COR-L47 (cell line): Measurements from ENCODE around the gene HOXB5.

Experiments
- DNase-seq: peaks from one replicate; lab custom pipeline; 2025; lab: John Stamatoyannopoulos, UW

Gene HOXB5

DNA sequence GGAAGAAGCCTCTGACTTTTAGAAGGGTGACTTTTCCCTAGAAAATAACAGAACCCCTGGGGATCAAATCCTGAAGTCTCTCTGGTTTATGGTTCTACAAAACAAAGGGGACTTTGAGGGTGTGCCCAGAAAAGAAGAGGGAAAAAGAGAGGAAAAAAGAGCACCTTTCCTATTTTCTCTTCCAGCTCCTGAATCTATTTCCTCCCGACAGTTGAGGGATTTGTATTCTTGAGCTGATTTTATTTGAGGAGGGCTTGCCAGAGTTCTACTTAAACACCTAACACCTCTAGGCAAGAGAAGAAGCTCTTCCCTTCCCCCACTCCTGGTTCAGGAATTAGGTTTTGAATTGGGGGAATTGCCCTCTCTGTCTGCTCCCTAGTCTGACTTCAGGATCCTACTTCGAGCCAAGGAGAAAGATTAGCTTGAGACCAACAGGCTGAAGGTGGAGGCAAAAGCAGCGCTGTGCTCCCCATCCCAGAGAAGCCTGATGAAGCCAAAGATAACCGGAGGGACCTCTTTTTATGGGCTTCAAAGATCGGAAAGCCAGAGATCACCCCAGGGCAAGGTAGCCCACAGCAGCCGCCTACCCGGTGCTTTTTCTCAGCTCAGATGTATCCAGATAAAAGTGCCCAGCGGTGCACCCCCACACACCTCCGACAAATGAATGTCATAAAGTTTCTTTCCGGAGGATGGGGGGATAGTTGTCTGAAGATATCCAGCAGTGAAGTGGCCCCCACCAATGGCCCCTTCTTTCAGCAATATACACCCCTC lies 4.3 kb downstream of the HOXB5 start:
- DNase-seq, result no peak

DNA sequence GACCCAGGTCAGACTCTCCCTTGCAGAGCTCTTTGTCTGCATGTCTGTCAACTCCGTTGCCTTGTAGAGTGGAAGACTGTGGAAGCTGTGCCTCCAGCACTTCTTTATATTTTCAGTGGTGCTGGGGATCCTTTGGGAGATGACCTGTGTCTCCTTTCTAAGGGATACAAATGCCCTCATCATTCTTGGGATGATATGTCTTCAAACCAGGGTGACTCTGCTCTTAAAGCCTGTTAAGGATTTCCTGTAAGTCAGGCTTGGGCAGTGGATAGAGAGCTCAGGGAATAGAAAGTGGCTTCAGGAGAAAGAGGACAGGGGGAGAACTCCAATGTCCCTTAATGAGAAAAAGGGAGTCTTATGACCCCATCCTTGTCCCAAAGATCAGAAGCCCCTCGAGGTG lies 5.1 kb downstream of the HOXB5 start:
- DNase-seq, result no peak

DNA sequence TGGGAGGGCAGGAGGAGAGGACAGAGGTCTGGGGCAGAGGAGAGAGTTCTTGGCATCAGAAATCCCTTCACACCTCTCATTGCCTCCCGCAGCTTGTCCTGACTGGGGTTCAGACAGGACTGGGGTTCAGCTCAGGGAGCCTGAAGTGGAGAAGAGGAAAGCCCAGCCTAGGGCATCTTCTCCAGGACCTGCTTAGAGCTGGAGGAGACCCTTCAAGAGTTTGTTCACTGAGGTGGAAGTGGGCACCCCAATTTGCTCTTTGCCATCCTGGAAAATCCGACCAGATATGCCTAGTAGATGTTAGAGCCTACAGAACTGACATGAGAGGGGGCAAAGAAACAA lies 5.5 kb downstream of the HOXB5 start:
- DNase-seq, result no peak

DNA sequence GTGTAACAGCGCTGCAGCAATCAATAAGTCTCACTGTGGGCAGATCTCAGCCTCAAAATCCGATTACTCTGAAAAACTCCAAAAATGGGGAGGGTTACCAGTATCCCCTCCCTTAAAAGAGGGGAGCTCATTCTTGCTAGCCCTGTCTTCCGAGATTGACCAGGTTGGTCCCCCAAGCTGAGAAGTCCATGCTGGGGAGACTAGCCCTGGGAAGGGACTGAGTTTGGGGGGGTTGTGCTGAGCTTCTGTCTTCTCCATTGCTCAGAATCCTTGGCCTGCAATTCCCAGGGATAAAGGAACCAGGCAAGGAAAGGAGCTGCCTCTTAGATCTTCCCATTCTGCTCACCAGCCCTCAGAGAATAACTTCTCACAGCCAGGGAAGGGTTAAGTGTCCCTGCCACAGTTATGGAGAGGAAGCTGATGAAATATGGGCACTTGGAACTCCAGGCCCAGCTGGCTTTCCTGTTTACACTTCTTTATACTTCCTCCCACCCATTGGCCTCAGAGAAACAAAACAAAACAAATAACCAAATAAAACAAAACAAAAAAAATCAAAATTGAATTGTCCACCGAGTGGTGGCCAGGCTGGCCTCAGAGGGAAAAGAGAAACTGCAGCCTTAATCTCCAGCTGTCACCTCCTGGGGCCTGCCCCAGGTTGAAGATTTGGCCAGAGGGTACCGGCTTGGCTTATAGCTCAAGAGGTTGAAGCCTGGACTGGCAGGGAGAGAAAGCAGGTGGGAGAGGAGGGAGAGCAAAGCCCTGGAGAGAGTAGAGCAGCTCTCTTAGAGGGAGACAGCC lies 6.1 kb downstream of the HOXB5 start:
- peak; percentile 32 for DNase-seq

DNA sequence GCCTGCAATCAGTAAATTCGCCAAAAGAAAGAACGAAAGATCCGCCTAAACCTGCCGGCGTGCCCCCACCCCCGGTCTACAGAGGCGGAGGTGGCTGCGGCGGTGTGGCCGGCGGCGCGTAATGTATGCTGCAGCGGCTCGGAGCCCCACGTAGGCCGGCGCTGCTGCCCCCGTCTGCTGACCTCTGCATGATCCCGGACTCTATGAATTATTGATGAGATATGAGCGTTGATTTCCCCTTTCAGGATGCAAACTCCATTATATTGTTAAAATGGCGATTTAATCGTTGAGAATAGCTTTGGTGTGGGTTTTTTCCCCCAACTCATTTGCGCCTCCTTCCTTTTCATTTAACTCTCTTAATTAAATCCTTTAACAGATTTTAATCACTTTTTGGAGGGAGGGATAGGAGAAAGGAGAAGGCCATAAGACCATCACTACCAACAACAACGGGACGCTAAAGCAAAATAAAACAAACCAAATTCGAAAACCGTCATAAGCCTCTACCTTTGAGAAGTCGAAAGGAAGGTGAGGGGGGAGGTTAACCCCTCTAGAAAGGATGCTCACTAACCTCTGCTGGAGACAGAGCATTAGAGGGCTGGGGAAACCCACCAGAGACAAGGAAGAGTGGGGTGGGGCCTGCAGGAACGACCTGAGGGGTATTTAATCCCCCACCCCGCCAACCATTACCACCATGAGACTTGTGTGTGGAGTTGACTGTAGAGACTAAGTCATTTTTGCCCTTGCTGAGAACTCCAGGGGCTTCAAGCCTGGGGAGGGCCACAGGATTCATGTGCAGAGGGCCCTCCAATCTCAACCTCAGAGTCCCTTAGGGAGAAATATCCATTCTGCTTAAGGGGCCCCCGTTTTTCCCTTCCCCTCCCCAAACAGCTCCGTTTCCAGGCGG lies 7.0 kb downstream of the HOXB5 start:
- DNase-seq, result no peak

DNA sequence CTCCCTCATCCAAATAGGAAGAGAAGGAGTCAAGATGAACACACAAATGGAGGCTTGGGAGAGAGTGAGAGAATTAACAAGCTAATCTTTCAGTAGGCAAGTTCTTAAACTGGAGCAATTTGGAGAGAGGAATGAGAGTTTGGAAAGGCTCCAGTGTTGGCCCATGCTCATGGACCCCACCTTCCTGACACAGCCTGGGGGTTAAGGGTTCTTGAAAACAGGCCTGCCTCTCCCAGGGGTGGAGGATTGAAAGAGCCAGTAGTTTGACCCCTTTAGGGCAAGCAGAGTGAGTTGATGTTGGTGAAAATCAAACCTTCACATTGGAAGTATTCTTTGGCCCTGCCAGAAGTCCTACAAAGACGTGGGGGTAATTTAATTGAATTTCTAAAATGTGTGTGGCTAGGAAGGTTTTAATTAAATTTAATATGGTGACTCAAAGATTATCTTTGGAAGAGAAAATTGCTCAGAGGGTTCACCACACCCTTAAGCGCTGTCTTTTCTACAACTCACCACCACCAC lies 9.3 kb downstream of the HOXB5 start:
- DNase-seq, result no peak

DNA sequence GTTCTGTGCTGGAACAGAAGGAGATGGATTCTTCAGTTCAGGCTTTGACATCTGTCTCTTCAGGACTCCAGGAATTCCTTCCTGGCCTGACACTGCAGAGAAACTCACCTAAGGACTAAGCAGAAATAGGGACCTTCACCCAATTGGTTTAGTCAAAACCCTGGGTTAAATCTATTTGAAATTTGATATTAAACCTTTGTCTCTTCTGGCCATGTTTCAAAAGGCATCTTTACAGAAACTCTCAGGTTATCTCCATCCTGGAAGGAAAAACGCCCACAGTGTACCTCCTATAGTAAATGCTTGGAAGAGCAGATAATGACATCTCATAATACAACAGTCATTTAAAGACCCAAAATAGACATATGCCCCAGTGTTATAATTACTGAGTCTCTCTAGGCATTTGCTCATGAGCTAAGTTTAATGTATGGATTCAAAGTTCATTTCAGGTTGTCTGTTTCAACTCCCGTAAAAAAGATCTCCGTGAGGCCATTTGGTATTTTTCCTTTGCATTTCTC lies 9.8 kb downstream of the HOXB5 start:
- DNase-seq, result no peak

DNA sequence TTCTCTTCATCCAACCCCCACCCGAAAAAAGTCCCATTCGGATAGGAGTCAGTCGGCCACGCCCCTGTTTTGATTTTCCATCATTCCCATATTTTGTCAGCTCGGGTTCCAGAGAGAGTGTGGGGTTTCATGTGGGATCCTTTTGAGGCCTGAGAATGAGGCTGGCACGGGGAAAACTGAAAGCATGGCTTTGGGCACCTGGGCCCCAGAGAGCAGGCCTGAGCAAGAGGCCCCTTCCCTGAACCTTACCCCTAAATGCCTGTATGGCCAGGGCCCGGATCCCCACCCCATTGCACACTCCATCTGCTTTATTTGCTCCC lies 10.9 kb downstream of the HOXB5 start:
- no peak for DNase-seq

DNA sequence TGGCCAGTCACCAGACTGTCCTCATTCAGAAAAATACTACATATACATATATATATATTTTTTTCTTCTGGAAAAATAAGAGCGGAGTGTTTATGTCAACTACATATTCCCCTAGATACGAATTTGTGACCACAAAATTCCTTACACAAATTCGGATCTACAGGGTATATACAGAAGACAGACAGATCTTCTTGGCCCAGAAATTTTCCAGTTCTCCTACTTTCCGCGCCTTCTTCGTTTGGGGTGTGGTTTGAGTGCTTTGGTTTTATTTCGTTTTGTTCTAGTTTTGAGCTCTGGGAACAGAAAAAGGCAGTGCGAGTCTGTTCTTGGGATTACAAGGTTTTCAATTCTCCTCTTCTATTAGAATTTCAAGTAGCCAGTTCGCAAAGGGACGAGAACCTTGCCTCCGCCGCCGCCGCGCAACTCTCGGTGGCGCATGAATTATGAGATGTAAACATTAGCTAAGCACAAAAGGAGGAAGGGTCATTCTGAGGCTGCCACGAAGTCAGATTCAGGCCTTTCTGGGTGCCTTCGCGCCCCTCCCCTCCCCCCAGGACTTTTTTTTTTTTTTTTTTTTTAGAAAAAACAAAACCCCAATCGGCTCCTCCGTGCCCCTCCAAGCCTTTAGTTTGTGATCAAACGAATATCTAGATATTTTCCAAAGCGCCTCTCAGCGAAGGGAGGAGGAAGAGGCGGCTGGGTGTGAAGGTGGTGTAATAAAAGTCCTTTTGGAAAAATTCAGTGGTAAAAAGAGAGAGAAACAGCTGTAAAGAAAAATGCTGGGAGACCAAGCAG lies 13.6 kb downstream of the HOXB5 start:
- no peak for DNase-seq

DNA sequence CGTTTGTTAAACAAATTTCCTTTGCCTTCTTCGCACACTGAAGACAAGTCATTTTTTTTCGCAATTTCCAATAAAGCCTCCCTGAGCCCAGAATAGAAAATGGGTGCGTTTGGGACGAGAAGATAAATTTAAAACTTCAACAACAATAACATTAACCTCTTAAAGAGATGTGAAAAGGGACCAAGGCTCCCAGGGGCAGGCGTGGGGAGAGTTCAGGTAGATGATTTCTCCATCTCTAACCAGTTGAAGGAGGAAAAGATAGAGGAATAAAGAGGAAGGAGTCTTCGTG lies 14.2 kb downstream of the HOXB5 start:
- DNase-seq, result no peak

DNA sequence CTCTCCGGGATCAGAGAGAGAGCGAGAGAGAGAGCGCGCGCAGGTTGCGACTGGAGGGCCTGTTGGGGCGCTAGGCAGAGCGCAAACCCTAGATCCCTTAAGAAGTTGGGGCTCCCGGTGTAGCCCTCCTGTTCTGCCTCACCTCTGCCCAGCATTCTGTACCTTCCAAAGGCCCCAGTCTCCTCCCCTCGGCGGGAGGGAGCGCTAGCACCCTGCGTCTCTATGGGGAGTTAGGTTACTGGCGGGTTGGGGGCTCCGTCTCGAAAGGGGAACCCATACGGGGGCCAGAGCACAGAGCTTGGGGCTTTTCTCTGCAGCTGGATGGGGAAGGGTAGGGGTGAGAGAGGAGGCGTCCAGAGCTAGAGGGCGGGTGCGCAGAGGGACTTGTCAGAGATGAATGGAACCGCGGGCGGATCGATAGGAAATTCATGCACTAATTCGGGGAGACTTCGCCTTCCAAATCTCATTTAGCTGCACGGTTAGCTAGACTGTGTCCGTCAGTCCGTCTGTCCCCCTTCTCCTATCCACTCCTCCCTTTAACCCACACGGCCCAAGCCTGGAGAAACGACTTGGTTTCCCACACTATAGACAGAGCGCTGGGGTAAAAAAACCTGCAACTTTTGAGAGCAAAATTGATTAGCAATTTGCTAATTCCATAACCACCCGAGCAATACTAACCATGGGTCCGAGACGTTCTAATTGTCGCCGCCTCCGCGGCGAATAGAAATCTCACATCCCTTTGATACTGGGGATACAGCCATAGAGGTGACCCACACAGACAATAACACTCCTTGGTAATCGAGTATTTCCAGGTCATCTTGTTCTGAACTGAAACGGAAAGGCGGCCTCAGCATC lies 14.7 kb downstream of the HOXB5 start:
- no peak for DNase-seq

DNA sequence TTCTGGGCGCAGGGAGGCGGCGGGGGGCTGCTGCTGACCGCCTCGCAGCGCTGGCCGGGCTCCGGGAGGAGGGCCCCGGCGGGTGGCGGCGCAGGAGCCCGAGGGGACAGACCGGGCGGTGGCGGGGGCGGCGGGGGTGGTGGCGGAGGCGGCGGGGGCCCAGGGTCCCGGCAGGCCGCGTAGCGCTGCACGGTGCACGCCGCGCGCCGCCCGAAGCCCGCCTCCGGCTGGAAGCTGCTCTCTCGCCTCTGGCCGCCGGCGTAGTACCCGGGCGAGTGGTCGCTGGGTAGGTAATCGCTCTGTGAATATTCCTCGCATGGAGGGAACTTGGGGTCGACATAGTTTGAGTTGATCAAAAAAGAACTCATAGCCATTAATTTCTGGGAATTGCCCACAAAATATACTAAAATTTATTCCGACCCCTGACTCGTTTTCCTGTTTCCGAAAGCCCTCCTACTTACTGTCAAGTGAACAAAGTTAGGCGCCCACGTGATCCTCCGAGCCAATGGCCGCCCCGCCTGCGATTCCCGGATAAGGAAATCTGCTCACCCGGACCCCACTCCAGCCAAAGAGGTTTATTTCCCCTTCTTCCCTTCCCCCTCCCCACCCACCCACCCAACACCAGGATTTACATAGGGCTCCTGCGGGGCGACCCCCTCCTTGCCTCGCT lies 15.5 kb downstream of the HOXB5 start, which contains the start of gene HOXB4:
Gene HOXB4 (minus strand): TSS at position 405 of the 670 bp plus-strand sequence. CDS start 31 bp downstream, at position 374.
- DNase-seq, result peak; percentile 53

DNA sequence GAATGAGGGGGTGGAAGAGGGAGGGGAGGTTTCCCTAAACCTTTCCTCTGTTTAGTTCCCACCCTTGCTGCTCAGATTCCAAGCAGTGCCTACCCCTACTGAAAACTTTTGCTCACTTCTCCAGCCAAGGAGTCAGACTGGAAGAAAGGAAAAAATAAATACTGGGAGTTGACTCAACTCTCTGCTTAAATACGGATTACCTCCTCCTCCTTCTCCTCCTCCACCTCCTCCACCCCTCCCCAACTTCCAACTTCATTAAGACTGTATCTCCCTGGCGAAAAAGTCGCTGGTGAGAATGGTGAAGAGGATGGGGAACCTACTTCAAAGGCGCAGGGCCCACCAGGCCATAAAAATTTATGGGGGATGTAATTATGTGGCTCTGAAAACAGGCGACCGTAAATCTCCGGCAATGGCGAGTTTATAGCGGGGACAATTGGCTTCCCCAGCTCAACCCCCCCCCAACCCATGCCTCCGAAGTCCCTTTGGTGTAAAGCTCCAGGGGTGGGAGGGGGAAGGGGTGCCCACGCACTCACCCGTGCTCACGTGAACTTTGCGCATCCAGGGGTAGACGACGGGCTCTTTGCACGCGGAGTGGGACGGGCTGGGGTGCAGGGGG lies 16.1 kb downstream of the HOXB5 start:
- DNase-seq, result no peak

DNA sequence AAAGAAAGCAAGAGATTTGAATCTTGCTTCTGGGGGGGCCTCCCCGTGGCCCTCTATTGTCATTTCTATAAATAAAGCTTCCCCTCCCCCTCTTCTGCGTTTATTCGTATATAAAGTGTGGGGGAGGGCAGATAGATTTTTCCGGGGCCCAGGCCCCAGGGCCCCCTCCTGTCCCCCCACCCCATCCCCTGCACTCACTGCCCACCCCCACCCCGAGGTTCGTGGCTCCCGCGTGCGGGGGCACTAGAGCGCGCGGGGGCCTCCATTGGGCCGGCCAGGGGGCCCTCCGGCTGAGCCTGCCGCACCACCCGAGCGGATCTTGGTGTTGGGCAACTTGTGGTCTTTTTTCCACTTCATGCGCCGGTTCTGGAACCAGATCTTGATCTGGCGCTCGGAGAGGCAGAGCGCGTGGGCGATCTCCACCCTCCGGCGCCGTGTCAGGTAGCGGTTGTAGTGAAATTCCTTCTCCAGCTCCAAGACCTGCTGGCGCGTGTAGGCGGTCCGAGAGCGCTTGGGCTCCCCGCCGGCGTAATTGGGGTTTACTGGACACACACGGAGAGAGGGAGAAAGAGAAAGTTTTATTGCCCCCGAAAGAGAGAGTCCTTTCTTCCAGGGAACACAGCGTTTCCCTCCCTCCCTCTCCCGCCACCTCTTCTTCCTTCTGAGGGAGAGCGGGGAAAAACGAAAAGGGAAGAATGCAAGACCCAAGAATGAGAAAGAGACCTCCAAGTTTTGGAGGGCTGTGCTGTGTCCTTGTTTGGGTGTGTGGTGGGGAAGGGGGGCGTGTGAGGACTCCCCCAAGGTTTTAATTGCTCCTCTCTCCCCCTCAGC lies 16.9 kb downstream of the HOXB5 start:
- no peak for DNase-seq

DNA sequence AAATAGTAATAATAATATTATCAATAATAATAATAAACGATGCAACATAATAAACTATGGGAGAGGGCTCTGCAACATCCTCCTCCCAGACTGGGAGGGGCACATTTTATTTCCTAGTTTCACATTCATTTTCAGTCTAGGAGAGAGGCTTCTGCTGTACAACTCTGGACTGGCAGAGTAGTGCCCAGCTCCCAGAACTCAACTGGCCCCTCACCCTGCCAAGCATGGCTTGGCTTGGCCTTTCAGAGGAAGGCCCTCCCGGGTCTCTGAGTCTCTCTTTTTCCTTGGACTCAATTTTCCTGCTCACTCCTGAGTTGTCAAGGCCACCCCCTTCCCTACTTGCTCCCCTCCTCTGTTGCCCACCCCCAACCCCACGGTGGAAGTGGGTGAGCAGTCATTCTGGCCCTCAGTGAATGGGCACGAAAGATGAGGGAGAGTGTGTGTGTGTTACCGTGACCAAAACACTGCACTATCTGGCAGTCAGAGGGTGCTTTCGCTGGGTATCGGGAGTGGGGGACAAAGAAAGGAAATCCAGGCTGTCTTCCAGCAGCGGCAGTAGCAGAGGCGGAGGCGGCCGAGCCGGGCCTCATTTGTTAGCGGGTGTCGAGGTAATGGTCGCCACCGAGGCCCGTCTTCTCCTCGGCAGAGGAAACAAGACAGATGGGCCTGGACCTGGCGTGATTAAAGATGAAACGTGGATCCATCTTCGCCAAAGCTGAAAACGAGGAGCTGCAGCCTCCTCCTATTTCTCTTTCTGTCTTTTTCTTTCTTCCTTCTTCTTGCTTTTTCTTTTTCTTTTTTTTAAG lies 17.7 kb downstream of the HOXB5 start:
- DNase-seq, result no peak

DNA sequence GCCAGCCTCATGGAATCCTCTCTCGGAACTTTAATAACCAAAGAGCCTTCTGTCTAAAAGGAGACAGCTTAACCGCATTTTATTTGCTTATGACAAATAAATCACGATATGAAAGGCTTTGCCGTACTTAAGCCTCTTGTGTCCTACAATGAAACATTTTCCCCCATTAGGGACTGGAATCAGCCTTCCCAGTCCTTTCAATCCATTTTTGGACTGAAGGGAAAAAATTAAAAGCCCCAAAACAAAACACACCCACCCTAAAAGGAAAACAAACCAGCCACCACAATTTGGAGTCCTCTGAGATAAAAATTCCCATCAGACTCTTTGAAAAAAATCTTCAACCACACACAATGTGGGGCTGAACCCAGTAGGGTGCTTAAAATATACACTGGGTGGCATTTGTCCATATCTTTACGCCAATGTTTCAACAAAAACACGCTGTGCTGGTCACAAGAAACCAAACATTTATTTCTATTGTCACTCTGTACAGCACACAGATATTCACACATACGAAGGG lies 18.5 kb downstream of the HOXB5 start:
- no peak for DNase-seq

DNA sequence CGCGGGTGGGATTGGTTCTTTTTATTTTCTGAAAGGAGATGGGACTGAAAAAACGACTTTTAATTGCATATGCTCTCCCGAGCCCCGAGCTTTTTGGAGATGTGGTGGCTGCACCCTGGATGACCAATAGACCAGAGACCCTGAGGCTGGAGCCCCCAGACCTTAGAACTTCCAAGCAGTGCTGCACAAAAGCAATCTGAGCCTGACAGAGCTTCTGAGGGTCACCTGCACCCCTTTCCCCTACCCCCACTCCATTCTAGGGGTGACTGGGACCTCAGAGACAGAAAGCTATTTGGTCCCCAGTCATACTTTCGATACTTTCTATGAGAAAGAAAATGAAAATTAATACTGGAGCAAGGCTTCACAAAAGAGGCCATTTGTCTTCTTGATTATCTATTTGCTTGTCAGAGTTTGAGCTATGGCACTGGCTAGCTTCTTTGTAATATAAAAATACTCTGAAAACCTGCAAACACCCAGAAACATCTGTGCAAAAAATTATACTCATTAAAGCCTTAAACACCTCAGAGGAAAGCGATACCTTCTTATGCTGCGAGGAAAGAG lies 19.0 kb downstream of the HOXB5 start:
- DNase-seq, result no peak
